ENCODE results near the gene KLHDC7B. TPM values are rescaled to one million over a fixed set of nuclear protein-coding genes. Genes with fewer than 3 reads are reported as not detected.

Gene KLHDC7B
- total RNA-seq, 1 donor from 2014 or later, result 0.32 TPM

DNA sequence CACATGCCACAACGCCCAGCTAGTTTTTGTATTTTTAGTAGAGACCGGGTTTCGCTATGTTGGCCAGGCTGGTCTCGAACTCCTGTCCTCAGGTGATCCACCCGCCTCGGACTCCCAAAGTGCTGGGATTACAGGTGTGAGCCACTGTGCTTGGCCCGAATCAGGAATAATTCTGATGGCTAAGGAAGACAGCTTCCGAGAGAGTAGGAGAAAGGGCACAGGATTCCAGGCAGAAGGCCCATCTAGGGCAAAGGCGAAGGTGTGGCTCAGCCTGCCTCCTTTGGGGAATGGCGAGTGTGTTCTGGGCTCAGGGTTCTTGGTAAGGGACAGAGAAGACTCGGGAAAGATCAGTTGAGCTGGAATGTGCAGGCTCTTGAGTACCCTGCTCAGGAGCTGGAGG lies 18.6 kb downstream of the KLHDC7B start:
- no peak overlapping the region for H3K27ac Mint-ChIP-seq (ENCODE audit: unreplicated experiment)
- H3K27ac ChIP-seq (ENCODE audit: low read depth, low read length), result no peak overlapping the region

DNA sequence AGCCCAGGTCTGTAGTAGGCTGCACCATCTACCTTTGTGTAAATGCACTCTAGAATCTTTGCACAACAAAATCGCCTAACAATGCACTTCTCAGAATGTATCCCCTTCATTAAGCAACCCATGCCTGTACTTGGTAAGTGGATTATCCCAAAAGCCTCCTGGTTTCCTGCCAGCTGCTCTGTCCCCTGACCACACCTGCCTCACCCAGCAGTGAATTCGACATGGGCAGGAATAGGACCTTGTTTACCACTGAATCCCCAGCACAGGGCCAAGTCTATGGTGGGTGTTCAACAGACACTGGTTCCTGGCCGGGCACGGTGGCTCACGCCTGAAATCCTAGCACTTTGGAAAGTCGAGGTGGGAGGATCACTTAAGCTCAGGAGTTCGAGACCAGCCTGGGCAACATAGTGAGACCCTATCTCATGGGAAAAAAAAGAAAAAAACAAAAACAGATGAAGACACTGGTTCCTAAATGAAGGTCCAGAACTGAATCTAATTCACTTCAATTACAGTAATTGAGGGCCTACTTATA lies 22.1 kb downstream of the KLHDC7B start:
- peaks cover 13% of the 10 kb centered on the region for H3K27me3 ChIP-seq (ENCODE audit: insufficient read depth, low read length)
- Mint-ChIP-seq H3K4me1 (ENCODE audit: low read depth, unreplicated experiment) (no peaks in the 10 kb centered on the region), H3K36me3 (ENCODE audit: low read depth, unreplicated experiment) (peaks cover 36% of the 10 kb centered on the region), H3K27ac (ENCODE audit: unreplicated experiment) (no peak overlapping the region), H3K27me3 (ENCODE audit: low read depth, unreplicated experiment) (peaks cover 22% of the 10 kb centered on the region), H3K9me3 (ENCODE audit: unreplicated experiment) (peaks cover 1% of the 10 kb centered on the region), H3K4me3 (ENCODE audit: unreplicated experiment) (no peak overlapping the region)
- no peaks in the 10 kb centered on the region for H3K79me2 ChIP-seq (ENCODE audit: insufficient read depth, low read length)
- H3K36me3 ChIP-seq (ENCODE audit: insufficient read depth, low read length), result no peaks in the 10 kb centered on the region
- no peaks in the 10 kb centered on the region for H4K20me1 ChIP-seq (ENCODE audit: insufficient read depth, low read length)
- H2AFZ ChIP-seq (ENCODE audit: low read depth, low read length), result no peak overlapping the region
- H3K4me3 ChIP-seq (ENCODE audit: insufficient read depth, low read depth, low read length), result no peak overlapping the region
- FAIRE-seq (no peak), DNase-seq (ENCODE audit: low read depth) (no peak)
- no peak overlapping the region for H3K27ac ChIP-seq (ENCODE audit: low read depth, low read length)
- H3K4me2 ChIP-seq (ENCODE audit: low read length), result no peak overlapping the region
- H3K9me3 ChIP-seq (ENCODE audit: insufficient read depth, low read depth, low read length), result no peaks in the 10 kb centered on the region
- H3K4me1 ChIP-seq (ENCODE audit: insufficient read depth, low read length), result peaks cover 4% of the 10 kb centered on the region
- no peak for TF ChIP-seq EZH2 (IDR thresholded peaks at IDR 0.05; ENCODE audit: insufficient read depth, low read length)
- TF ChIP-seq, protein P1, sequence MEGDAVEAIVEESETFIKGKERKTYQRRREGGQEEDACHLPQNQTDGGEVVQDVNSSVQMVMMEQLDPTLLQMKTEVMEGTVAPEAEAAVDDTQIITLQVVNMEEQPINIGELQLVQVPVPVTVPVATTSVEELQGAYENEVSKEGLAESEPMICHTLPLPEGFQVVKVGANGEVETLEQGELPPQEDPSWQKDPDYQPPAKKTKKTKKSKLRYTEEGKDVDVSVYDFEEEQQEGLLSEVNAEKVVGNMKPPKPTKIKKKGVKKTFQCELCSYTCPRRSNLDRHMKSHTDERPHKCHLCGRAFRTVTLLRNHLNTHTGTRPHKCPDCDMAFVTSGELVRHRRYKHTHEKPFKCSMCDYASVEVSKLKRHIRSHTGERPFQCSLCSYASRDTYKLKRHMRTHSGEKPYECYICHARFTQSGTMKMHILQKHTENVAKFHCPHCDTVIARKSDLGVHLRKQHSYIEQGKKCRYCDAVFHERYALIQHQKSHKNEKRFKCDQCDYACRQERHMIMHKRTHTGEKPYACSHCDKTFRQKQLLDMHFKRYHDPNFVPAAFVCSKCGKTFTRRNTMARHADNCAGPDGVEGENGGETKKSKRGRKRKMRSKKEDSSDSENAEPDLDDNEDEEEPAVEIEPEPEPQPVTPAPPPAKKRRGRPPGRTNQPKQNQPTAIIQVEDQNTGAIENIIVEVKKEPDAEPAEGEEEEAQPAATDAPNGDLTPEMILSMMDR (IDR thresholded peaks at IDR 0.05; ENCODE audit: insufficient read depth, low read depth, low read length), result no peak
- H3K9ac ChIP-seq (ENCODE audit: low read length), result no peak overlapping the region

More for the DNA sequence above, 18.6 kb downstream of the KLHDC7B start:
- H3K36me3 ChIP-seq (ENCODE audit: insufficient read depth, low read length), result no peaks in the 10 kb centered on the region
- no peaks in the 10 kb centered on the region for H4K20me1 ChIP-seq (ENCODE audit: insufficient read depth, low read length)
- H3K4me3 ChIP-seq (ENCODE audit: insufficient read depth, low read depth, low read length), result no peak overlapping the region
- H2AFZ ChIP-seq (ENCODE audit: low read depth, low read length), result no peak overlapping the region
- H3K4me3 Mint-ChIP-seq (ENCODE audit: unreplicated experiment), result no peak overlapping the region
- peaks cover 35% of the 10 kb centered on the region for H3K27me3 Mint-ChIP-seq (ENCODE audit: low read depth, unreplicated experiment)
- peaks cover 1% of the 10 kb centered on the region for H3K9me3 Mint-ChIP-seq (ENCODE audit: unreplicated experiment)
- H3K9ac ChIP-seq (ENCODE audit: low read length), result no peak overlapping the region
- no peaks in the 10 kb centered on the region for H3K79me2 ChIP-seq (ENCODE audit: insufficient read depth, low read length)
- no peaks in the 10 kb centered on the region for H3K9me3 ChIP-seq (ENCODE audit: insufficient read depth, low read depth, low read length)
- no peak for DNase-seq (ENCODE audit: low read depth)
- TF ChIP-seq EZH2 (IDR thresholded peaks at IDR 0.05; ENCODE audit: insufficient read depth, low read length), result no peak
- TF ChIP-seq, protein P1 (IDR thresholded peaks at IDR 0.05; ENCODE audit: insufficient read depth, low read depth, low read length), result no peak
- H3K4me1 Mint-ChIP-seq (ENCODE audit: low read depth, unreplicated experiment), result peaks cover 5% of the 10 kb centered on the region
- FAIRE-seq, result no peak
- peaks cover 20% of the 10 kb centered on the region for H3K27me3 ChIP-seq (ENCODE audit: insufficient read depth, low read length)
- H3K36me3 Mint-ChIP-seq (ENCODE audit: low read depth, unreplicated experiment), result peaks cover 16% of the 10 kb centered on the region
- H3K4me1 ChIP-seq (ENCODE audit: insufficient read depth, low read length), result peaks cover 4% of the 10 kb centered on the region
- no peak overlapping the region for H3K4me2 ChIP-seq (ENCODE audit: low read length)

DNA sequence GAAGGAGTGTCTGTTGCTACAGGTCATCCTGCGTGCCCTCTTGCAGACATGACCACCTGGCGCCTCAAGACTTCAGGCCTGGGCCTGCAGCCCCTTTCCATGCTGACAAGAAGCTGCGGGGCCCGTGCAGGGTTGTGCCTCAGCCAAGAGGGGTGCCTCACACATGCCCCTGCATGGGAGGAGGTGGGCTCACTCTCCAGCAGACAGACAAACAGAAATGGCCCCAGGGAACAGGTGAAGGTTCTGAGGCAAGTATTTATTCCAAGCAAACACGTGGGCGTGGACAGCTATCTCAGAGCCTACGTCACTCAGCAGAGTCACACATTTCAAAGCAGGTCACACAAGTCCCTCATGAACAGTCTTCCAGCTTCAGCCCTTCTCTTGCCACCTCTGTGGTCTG lies 22.9 kb downstream of the KLHDC7B start:
- peaks cover 8% of the 10 kb centered on the region for H3K27me3 ChIP-seq (ENCODE audit: insufficient read depth, low read length)
- no peak overlapping the region for H3K4me3 ChIP-seq (ENCODE audit: insufficient read depth, low read depth, low read length)
- no peaks in the 10 kb centered on the region for H3K4me1 Mint-ChIP-seq (ENCODE audit: low read depth, unreplicated experiment)
- H3K9ac ChIP-seq (ENCODE audit: low read length), result no peak overlapping the region
- H3K9me3 Mint-ChIP-seq (ENCODE audit: unreplicated experiment), result peaks cover 1% of the 10 kb centered on the region
- TF ChIP-seq, protein P1 (IDR thresholded peaks at IDR 0.05; ENCODE audit: insufficient read depth, low read depth, low read length), result no peak
- TF ChIP-seq EZH2 (IDR thresholded peaks at IDR 0.05; ENCODE audit: insufficient read depth, low read length), result no peak
- H3K36me3 ChIP-seq (ENCODE audit: insufficient read depth, low read length), result no peaks in the 10 kb centered on the region
- FAIRE-seq, result no peak
- no peaks in the 10 kb centered on the region for H4K20me1 ChIP-seq (ENCODE audit: insufficient read depth, low read length)
- no peak overlapping the region for H3K27ac ChIP-seq (ENCODE audit: low read depth, low read length)
- H3K4me2 ChIP-seq (ENCODE audit: low read length), result no peak overlapping the region
- no peak overlapping the region for H3K27ac Mint-ChIP-seq (ENCODE audit: unreplicated experiment)
- peaks cover 37% of the 10 kb centered on the region for H3K36me3 Mint-ChIP-seq (ENCODE audit: low read depth, unreplicated experiment)
- H2AFZ ChIP-seq (ENCODE audit: low read depth, low read length), result no peak overlapping the region
- no peaks in the 10 kb centered on the region for H3K4me1 ChIP-seq (ENCODE audit: insufficient read depth, low read length)
- no peak overlapping the region for H3K4me3 Mint-ChIP-seq (ENCODE audit: unreplicated experiment)
- no peak for DNase-seq (ENCODE audit: low read depth)
- H3K79me2 ChIP-seq (ENCODE audit: insufficient read depth, low read length), result no peaks in the 10 kb centered on the region
- H3K9me3 ChIP-seq (ENCODE audit: insufficient read depth, low read depth, low read length), result no peaks in the 10 kb centered on the region
- H3K27me3 Mint-ChIP-seq (ENCODE audit: low read depth, unreplicated experiment), result peaks cover 15% of the 10 kb centered on the region

All from astrocyte (in vitro differentiated cells and primary cell).